Adrenal gland (tissue), 12 donors: ENCODE results near the gene NBAS. TPM values are rescaled to one million over a fixed set of nuclear protein-coding genes. Genes with fewer than 3 reads are reported as not detected.

Source experiments
- DNase-seq, 7 donors: peaks; one replicate each; pipeline ENCODE4 v3.0.0-alpha.2; 2019 to 2020
- H3K27ac ChIP-seq, 5 donors: fragments of 200-600 bp; sonication (generic) in 4 of 5; 1 replicate in 3 of 5; 2 replicates in 2 of 5; pipeline versions ENCODE4 v1.5.1 to v1.8.0; 2016 to 2020; ENCODE audit warnings: mild to moderate bottlenecking in 1 of 5
- H3K27me3 ChIP-seq: fragments of 200-600 bp; 2 replicates; pipeline ENCODE4 v1.8.0; 2021
- H3K36me3 ChIP-seq, 2 donors: fragments of 200-600 bp; replicated peaks in 1 of 2; 1 replicate in 1 of 2; 2 replicates in 1 of 2; pipeline versions ENCODE4 v1.5.1 to v1.8.0; 2018 to 2022
- H3K4me1 ChIP-seq, 2 donors: fragments of 200-600 bp; replicated peaks in 1 of 2; 1 replicate in 1 of 2; 2 replicates in 1 of 2; pipeline versions ENCODE4 v1.5.1 to v1.8.0; 2018 to 2021
- H3K4me3 ChIP-seq, 4 donors: fragments of 200-600 bp; sonication (generic) in 3 of 4; one replicate each; pipeline ENCODE4 v1.5.1; 2016 to 2018
- H3K9me3 ChIP-seq, 3 donors: fragments of 200-600 bp; sonication (generic) in 1 of 3; replicated peaks in 1 of 3; 1 replicate in 2 of 3; 2 replicates in 1 of 3; pipeline versions ENCODE4 v1.5.1 to v1.8.0; 2016 to 2021
- CTCF ChIP-seq, 6 experiments: fragments of 450-650 bp in 4 of 6; fragments of 200-600 bp in 2 of 6; sonication (generic) in 1 of 6; IDR thresholded peaks; 1 replicate in 5 of 6; 2 replicates in 1 of 6; pipeline versions ENCODE4 v1.5.1 to v1.8.0; 2016 to 2021; ENCODE audit warnings: antibody characterized with exemption in 6 of 6, mild to moderate bottlenecking in 2 of 6, moderate library complexity in 1 of 6
- POLR2A ChIP-seq, 2 donors: fragments of 450-650 bp; IDR thresholded peaks; one replicate each; pipeline ENCODE4 v1.6.1; 2017; ENCODE audit warnings: antibody characterized with exemption in 2 of 2, mild to moderate bottlenecking in 2 of 2, moderate library complexity in 1 of 2
- WGBS, 4 donors: extraction: QIAGEN DNeasy Blood & Tissue Kit in 2 of 4; methylation state at CpG; one replicate each; pipeline versions ENCODE4 v1.1.5 to v1.1.7; 2013 to 2017; 5-methylcytosine and 5-hydroxymethylcytosine counted together
- intact Hi-C, 2 donors: fragments of 100-400 bp; cut with DNase I; formaldehyde crosslinking; loops; one replicate each; pipeline versions ENCODE4 v1.14.1 to v1.15.0; 2022 to 2023
- polyA plus RNA-seq, 3 donors: library from polyadenylated mRNA; stranded (reverse); fragments of 200-250 nt in 2 of 3; fragments of 350-450 nt in 1 of 3; fragmentation: Illumina TruSeq in 1 of 3; extraction: RNeasy Lipid Tissue Mini Kit (QIAGEN cat#74804) in 1 of 3; gene quantifications; one replicate each; pipeline ENCODE4 v1.2.3, GENCODE V29; 2013 to 2014
- total RNA-seq, 9 donors: library from RNA; depleted of rRNA in 4 of 9; stranded (reverse); fragments of >200 nt in 4 of 9; fragments of 120-200 nt in 1 of 9; fragmentation: NEBNext Ultra II Directional in 1 of 9; extraction: Animal tissue kit (Norgen Biotek cat#: 25700) in 1 of 9; gene quantifications; one replicate each; pipeline versions ENCODE4 v1.1.0 to v1.2.4, GENCODE V29; 2013 to 2023
- donor health status: healthy with polysubstance abuse.
- donor health status: Bipolar disorder and iron deficiency.
- donor health status: DM: yes; HTN: yes; CAD: no.
- donor health status: DM: no; HTN: no; CAD: no.
- donor health status: DM: no; HTN: no; CAD: no.
- donor health status: DM: yes; HTN: yes; CAD: no.

The NBAS gene
- total and polyA plus RNA-seq, 12 donors, result 22.0 to 62.4 (median 46.2) TPM

GRCh38 chr2:15226661-15227060 lies 334.5 kb downstream of the NBAS start:
- peaks cover 0 to 11% of the 10 kb centered on the region in 2 donors for H3K4me1 ChIP-seq
- intact Hi-C loops, result no loop called here
- no peak overlapping the region for H3K4me3 ChIP-seq
- no peaks in the 10 kb centered on the region for H3K27me3 ChIP-seq
- no peaks in the 10 kb centered on the region for H3K9me3 ChIP-seq
- DNase-seq, result no peak
- TF ChIP-seq POLR2A (IDR thresholded peaks at IDR 0.05) (no peak), CTCF (IDR thresholded peaks at IDR 0.05) (no peak)
- H3K27ac ChIP-seq, result no peak overlapping the region
- 59 to 85% (median 75%) methylated on average over 2 of the region's 2 CpGs for WGBS, 4 donors
- no peaks in the 10 kb centered on the region for H3K36me3 ChIP-seq

- Histone ChIP-seq H3K27ac (no peak overlapping the region), H3K4me1 (peaks cover 0 to 11% of the 10 kb centered on the region in 2 donors), H3K27me3 (no peaks in the 10 kb centered on the region), H3K36me3 (no peaks in the 10 kb centered on the region), H3K9me3 (no peaks in the 10 kb centered on the region), H3K4me3 (no peak overlapping the region)
- DNase-seq, result no peak
- TF ChIP-seq POLR2A (IDR thresholded peaks at IDR 0.05) (no peak), CTCF (IDR thresholded peaks at IDR 0.05) (no peak)
- 94 to 99% (median 96%) methylated on average over 4 of the region's 4 CpGs for WGBS, 4 donors
- intact Hi-C loops, result no loop called here
Measured at GRCh38 chr2:15225131-15225530, 336.0 kb downstream of the NBAS start.

- 94 to 97% (median 95%) methylated on average over 6 of the region's 6 CpGs for WGBS, 4 donors
- DNase-seq, result no peak
- Histone ChIP-seq H3K9me3 (no peaks in the 10 kb centered on the region), H3K36me3 (no peaks in the 10 kb centered on the region), H3K4me1 (peaks cover 0 to 11% of the 10 kb centered on the region in 2 donors), H3K4me3 (no peak overlapping the region), H3K27me3 (no peaks in the 10 kb centered on the region), H3K27ac (no peak overlapping the region)
- TF ChIP-seq CTCF (IDR thresholded peaks at IDR 0.05), result no peak
- no peak for TF ChIP-seq POLR2A (IDR thresholded peaks at IDR 0.05)
- intact Hi-C loops, result no loop called here
Measured at GRCh38 chr2:15224641-15225040, 336.5 kb downstream of the NBAS start.

GRCh38 chr2:15223887-15224286 lies 337.2 kb downstream of the NBAS start:
- peaks cover 0 to 11% of the 10 kb centered on the region in 2 donors for H3K4me1 ChIP-seq
- no peak for TF ChIP-seq CTCF (IDR thresholded peaks at IDR 0.05)
- TF ChIP-seq POLR2A (IDR thresholded peaks at IDR 0.05), result no peak
- H3K4me3 ChIP-seq, result no peak overlapping the region
- intact Hi-C loops, result no loop called here
- no peaks in the 10 kb centered on the region for H3K36me3 ChIP-seq
- H3K9me3 ChIP-seq, result no peaks in the 10 kb centered on the region
- 62 to 70% (median 66%) methylated on average over 3 of the region's 3 CpGs for WGBS, 4 donors
- H3K27me3 ChIP-seq, result no peaks in the 10 kb centered on the region
- no peak for DNase-seq
- no peak overlapping the region for H3K27ac ChIP-seq
